HepG2 (cell line): Measurements from ENCODE around the gene MBTD1. TPM values are rescaled to one million over a fixed set of nuclear protein-coding genes. Genes with fewer than 3 reads are reported as not detected.

Experiments used
- ELF4 ChIP-seq: sonication (generic); formaldehyde crosslinking; IDR thresholded peaks from 2 replicates; pipeline ENCODE4 v1.5.0; 2020; ENCODE audit warnings: missing genetic modification reagents, mild to moderate bottlenecking, moderate library complexity, borderline replicate concordance
- HNRNPH1 ChIP-seq: fragments of 200-400 bp; formaldehyde crosslinking; optimal IDR thresholded peaks from 2 replicates; pipeline ENCODE3; 2017; ENCODE audit warnings: mild to moderate bottlenecking, low read depth, low read length
- PAWR ChIP-seq: sonication (generic); formaldehyde crosslinking; IDR thresholded peaks from 2 replicates; pipeline ENCODE4 v1.4.0; 2020; ENCODE audit warnings: missing genetic modification reagents, mild to moderate bottlenecking, borderline replicate concordance
- YEATS2 ChIP-seq: sonication (generic); formaldehyde crosslinking; IDR thresholded peaks from 2 replicates; pipeline ENCODE4 v1.4.0; 2020; ENCODE audit warnings: missing genetic modification reagents, borderline replicate concordance
- YY1 ChIP-seq: IDR thresholded peaks from 2 replicates; pipeline ENCODE4 v1.6.1; 2011; ENCODE audit warnings: low read length, low read depth, moderate library complexity, mild to moderate bottlenecking; ENCODE audit not compliant: insufficient read depth, insufficient replicate concordance
- ZNF17 ChIP-seq: sonication (generic); formaldehyde crosslinking; IDR thresholded peaks from 2 replicates; pipeline ENCODE4 v1.5.0; 2020; ENCODE audit warnings: mild to moderate bottlenecking, missing genetic modification reagents
- ZNF230 ChIP-seq: sonication (generic); formaldehyde crosslinking; IDR thresholded peaks from 2 replicates; pipeline ENCODE4 v1.4.0; 2020; ENCODE audit warnings: mild to moderate bottlenecking, missing genetic modification reagents
- polyA plus RNA-seq, 8 experiments: library from polyadenylated mRNA; depleted of rRNA in 3 of 8; stranded (reverse) in 7 of 8; unstranded in 1 of 8; fragments of >200 nt; fragmentation: Illumina TruSeq in 4 of 8; extraction: Trizol in 4 of 8; gene quantifications; 2 replicates each; pipeline versions ENCODE4 v1.2.1 to v1.2.3, GENCODE V29; 2011 to 2016; ENCODE audit warnings: low read depth in 4 of 8, missing spikeins in 1 of 8, mixed read lengths in 1 of 8; ENCODE audit not compliant: insufficient read depth in 1 of 8
- total RNA-seq, 5 experiments: library from RNA; depleted of rRNA; stranded (reverse); fragments of >200 nt; fragmentation: Illumina TruSeq; extraction: Trizol; gene quantifications; 2 replicates each; pipeline ENCODE4 v1.2.3, GENCODE V29; 2016; ENCODE audit warnings: low read depth in 1 of 5
- TF ChIP-seq, protein P1 (sequence below): sonication (generic); formaldehyde crosslinking; IDR thresholded peaks from 2 replicates; pipeline ENCODE4 v1.4.0; 2020; ENCODE audit warnings: missing genetic modification reagents
- TF ChIP-seq, protein P2 (sequence below): sonication (generic); formaldehyde crosslinking; IDR thresholded peaks from 2 replicates; pipeline ENCODE4 v1.4.0; 2020; ENCODE audit warnings: mild to moderate bottlenecking, low read depth, missing genetic modification reagents
- TF ChIP-seq, protein P3 (sequence below): sonication (generic); formaldehyde crosslinking; IDR thresholded peaks from 2 replicates; pipeline ENCODE4 v1.4.0; 2020; ENCODE audit warnings: missing genetic modification reagents, mild to moderate bottlenecking, borderline replicate concordance
- TF ChIP-seq, protein P4 (sequence below): sonication (generic); formaldehyde crosslinking; conservative IDR thresholded peaks from 2 replicates; pipeline ENCODE4 v1.5.0; 2020; ENCODE audit warnings: missing genetic modification reagents
- TF ChIP-seq, protein P5 (sequence below): sonication (generic); formaldehyde crosslinking; IDR thresholded peaks from one replicate; pipeline ENCODE4 v1.5.1; 2020; ENCODE audit warnings: mild to moderate bottlenecking, missing genetic modification reagents; ENCODE audit errors: not compliant biosample characterization

MBTD1 gene
- total and polyA plus RNA-seq, 2 of the 13 experiments (the other 11 are each of a cell fraction or from before 2014, with no cell fraction given): 20.9 TPM

DNA sequence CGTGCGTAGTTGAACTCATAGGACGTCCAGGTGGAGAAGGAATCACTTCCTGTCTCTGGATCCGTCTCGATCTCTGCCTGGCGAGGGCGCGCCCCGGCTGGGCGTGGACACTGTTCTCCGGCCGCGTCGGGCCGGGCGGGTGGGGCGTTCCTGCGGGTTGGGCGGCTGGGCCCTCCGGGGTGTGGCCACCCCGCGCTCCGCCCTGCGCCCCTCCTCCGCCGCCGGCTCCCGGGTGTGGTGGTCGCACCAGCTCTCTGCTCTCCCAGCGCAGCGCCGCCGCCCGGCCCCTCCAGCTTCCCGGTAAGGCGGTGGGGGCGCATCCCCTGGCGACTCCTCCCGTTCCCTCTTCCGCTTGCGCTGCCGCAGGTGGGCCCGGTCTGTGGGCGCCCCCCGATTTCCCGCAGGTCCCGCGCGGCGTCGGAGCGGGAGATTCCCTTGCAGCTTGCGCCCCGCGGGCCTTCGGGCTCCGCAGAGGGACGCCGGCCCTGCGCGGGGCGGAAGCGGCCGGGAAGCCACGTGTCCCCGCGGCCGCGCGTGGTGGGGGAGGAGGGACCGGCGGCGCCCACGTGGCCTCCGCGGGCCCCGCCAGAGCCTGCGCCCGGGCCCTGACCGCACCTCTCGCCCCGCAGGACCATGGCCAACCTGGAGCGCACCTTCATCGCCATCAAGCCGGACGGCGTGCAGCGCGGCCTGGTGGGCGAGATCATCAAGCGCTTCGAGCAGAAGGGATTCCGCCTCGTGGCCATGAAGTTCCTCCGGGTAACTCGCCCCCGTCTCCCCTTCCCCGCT is 93.5 kb downstream of the MBTD1 start, which contains the start of gene NME2 (continued):
- TF ChIP-seq, protein P1, sequence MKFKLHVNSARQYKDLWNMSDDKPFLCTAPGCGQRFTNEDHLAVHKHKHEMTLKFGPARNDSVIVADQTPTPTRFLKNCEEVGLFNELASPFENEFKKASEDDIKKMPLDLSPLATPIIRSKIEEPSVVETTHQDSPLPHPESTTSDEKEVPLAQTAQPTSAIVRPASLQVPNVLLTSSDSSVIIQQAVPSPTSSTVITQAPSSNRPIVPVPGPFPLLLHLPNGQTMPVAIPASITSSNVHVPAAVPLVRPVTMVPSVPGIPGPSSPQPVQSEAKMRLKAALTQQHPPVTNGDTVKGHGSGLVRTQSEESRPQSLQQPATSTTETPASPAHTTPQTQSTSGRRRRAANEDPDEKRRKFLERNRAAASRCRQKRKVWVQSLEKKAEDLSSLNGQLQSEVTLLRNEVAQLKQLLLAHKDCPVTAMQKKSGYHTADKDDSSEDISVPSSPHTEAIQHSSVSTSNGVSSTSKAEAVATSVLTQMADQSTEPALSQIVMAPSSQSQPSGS: peak; percentile 21; the same call in 1 of the 2 replicates
- TF ChIP-seq PAWR (CRISPR knock-in tag) (no peak), ZNF17 (no peak), ELF4 (CRISPR knock-in tag) (peak; percentile 69; the same call in 1 of the 2 replicates), HNRNPH1 (no peak), YY1 (no peak), ZNF230 (CRISPR knock-in tag) (no peak; the same call in 1 of the 2 replicates), YEATS2 (CRISPR knock-in tag) (no peak)
- TF ChIP-seq, protein P2, sequence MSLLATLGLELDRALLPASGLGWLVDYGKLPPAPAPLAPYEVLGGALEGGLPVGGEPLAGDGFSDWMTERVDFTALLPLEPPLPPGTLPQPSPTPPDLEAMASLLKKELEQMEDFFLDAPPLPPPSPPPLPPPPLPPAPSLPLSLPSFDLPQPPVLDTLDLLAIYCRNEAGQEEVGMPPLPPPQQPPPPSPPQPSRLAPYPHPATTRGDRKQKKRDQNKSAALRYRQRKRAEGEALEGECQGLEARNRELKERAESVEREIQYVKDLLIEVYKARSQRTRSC (CRISPR knock-in tag): no peak
- TF ChIP-seq, protein P3, sequence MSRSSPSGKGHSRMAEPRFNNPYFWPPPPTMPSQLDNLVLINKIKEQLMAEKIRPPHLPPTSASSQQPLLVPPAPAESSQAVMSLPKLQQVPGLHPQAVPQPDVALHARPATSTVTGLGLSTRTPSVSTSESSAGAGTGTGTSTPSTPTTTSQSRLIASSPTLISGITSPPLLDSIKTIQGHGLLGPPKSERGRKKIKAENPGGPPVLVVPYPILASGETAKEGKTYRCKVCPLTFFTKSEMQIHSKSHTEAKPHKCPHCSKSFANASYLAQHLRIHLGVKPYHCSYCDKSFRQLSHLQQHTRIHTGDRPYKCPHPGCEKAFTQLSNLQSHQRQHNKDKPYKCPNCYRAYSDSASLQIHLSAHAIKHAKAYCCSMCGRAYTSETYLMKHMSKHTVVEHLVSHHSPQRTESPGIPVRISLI (CRISPR knock-in tag): peak; percentile 8; the same call in 1 of the 2 replicates
- TF ChIP-seq, protein P4, sequence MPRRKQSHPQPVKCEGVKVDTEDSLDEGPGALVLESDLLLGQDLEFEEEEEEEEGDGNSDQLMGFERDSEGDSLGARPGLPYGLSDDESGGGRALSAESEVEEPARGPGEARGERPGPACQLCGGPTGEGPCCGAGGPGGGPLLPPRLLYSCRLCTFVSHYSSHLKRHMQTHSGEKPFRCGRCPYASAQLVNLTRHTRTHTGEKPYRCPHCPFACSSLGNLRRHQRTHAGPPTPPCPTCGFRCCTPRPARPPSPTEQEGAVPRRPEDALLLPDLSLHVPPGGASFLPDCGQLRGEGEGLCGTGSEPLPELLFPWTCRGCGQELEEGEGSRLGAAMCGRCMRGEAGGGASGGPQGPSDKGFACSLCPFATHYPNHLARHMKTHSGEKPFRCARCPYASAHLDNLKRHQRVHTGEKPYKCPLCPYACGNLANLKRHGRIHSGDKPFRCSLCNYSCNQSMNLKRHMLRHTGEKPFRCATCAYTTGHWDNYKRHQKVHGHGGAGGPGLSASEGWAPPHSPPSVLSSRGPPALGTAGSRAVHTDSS (CRISPR knock-in tag): no peak
- TF ChIP-seq, protein P5, sequence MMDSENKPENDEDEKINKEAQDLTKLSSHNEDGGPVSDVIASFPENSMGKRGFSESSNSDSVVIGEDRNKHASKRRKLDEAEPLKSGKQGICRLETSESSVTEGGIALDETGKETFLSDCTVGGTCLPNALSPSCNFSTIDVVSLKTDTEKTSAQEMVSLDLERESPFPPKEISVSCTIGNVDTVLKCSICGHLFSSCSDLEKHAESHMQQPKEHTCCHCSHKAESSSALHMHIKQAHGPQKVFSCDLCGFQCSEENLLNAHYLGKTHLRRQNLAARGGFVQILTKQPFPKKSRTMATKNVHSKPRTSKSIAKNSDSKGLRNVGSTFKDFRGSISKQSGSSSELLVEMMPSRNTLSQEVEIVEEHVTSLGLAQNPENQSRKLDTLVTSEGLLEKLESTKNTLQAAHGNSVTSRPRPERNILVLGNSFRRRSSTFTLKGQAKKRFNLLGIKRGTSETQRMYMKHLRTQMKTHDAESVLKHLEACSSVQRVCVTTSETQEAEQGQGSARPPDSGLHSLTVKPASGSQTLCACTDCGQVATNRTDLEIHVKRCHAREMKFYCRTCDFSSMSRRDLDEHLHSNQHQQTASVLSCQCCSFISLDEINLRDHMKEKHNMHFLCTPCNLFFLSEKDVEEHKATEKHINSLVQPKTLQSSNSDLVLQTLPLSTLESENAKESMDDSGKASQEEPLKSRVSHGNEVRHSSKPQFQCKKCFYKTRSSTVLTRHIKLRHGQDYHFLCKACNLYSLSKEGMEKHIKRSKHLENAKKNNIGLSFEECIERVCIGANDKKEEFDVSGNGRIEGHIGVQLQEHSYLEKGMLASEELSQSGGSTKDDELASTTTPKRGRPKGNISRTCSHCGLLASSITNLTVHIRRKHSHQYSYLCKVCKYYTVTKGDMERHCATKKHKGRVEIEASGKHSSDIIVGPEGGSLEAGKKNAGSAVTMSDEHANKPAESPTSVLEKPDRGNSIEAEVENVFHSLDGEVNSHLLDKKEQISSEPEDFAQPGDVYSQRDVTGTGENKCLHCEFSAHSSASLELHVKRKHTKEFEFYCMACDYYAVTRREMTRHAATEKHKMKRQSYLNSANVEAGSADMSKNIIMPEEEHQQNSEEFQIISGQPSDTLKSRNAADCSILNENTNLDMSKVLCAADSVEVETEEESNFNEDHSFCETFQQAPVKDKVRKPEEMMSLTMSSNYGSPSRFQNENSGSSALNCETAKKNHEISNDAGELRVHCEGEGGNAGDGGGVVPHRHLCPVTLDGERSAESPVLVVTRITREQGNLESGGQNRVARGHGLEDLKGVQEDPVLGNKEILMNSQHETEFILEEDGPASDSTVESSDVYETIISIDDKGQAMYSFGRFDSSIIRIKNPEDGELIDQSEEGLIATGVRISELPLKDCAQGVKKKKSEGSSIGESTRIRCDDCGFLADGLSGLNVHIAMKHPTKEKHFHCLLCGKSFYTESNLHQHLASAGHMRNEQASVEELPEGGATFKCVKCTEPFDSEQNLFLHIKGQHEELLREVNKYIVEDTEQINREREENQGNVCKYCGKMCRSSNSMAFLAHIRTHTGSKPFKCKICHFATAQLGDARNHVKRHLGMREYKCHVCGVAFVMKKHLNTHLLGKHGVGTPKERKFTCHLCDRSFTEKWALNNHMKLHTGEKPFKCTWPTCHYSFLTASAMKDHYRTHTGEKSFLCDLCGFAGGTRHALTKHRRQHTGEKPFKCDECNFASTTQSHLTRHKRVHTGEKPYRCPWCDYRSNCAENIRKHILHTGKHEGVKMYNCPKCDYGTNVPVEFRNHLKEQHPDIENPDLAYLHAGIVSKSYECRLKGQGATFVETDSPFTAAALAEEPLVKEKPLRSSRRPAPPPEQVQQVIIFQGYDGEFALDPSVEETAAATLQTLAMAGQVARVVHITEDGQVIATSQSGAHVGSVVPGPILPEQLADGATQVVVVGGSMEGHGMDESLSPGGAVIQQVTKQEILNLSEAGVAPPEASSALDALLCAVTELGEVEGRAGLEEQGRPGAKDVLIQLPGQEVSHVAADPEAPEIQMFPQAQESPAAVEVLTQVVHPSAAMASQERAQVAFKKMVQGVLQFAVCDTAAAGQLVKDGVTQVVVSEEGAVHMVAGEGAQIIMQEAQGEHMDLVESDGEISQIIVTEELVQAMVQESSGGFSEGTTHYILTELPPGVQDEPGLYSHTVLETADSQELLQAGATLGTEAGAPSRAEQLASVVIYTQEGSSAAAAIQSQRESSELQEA: peak; percentile 55
